Mesodermal cell (in vitro differentiated cells): ENCODE data around the gene COMTD1. TPM values are rescaled to one million over a fixed set of nuclear protein-coding genes. Genes with fewer than 3 reads are reported as not detected.

Source experiments
- H3K27ac ChIP-seq: 2 replicates; pipeline ENCODE4 v1.7.0; 2013; ENCODE audit warnings: mild to moderate bottlenecking, low read depth, low read length, moderate library complexity; ENCODE audit not compliant: severe bottlenecking
- H3K36me3 ChIP-seq: 2 replicates; pipeline ENCODE4 v1.7.1; 2013; ENCODE audit warnings: mild to moderate bottlenecking, low read length, moderate library complexity; ENCODE audit not compliant: control insufficient read depth, insufficient read depth
- H3K4me1 ChIP-seq: one replicate; pipeline ENCODE4 v1.7.1; 2013; ENCODE audit warnings: mild to moderate bottlenecking, low read length; ENCODE audit not compliant: insufficient read depth, control insufficient read depth, poor library complexity, severe bottlenecking
- H3K4me3 ChIP-seq: 2 replicates; pipeline ENCODE4 v1.7.0; 2013; ENCODE audit warnings: low read length, control low read depth, mild to moderate bottlenecking; ENCODE audit not compliant: insufficient read depth, poor library complexity, severe bottlenecking; ENCODE audit errors: extremely low read depth
- H3K9me3 ChIP-seq: 2 replicates; pipeline ENCODE4 v1.7.1; 2013; ENCODE audit warnings: mild to moderate bottlenecking, low read length, moderate library complexity; ENCODE audit not compliant: control insufficient read depth
- WGBS, 2 experiments: methylation state at CpG; one replicate each; pipeline ENCODE4 v1.1.5; 2013; ENCODE audit warnings: missing lambda C conversion rate in 2 of 2; ENCODE audit not compliant: insufficient coverage in 2 of 2; 5-methylcytosine and 5-hydroxymethylcytosine counted together
- polyA plus RNA-seq, 2 experiments: library from polyadenylated mRNA; stranded (reverse); fragments of 50-300 nt; gene quantifications; one replicate each; pipeline ENCODE4 v1.2.3, GENCODE V29; 2013

COMTD1 gene
- polyA plus RNA-seq (2013, experiment 1 of 2) = 6.7 TPM
- polyA plus RNA-seq (2013, experiment 2 of 2) = 5.2 TPM

GRCh38 chr10:75235375-75236177 is at the start of gene COMTD1:
Gene COMTD1, minus strand, starts transcription at chr10:75235957. Its CDS starts 29 bp downstream, at chr10:75235928.
- 1% methylated on average over 45 to 68 of the region's 76 CpGs for WGBS, 2 experiments
- peak within 1 kb of the TSS; percentile 51 for H3K4me3 ChIP-seq
- no peak within 1 kb of the TSS for H3K27ac ChIP-seq
- H3K4me1 ChIP-seq = no peaks in the 10 kb centered on the region
- H3K9me3 ChIP-seq = no peaks in the 10 kb centered on the region
- H3K36me3 ChIP-seq = peaks cover 26% of the 10 kb centered on the region

GRCh38 chr10:75283671-75284470 is 48.1 kb upstream of the COMTD1 start:
- no peaks in the 10 kb centered on the region for H3K9me3 ChIP-seq
- H3K4me3 ChIP-seq = peak overlapping the region; percentile 19
- 22 to 23% methylated on average over 6 to 7 of the region's 12 CpGs for WGBS, 2 experiments
- peak overlapping the region; percentile 88 for H3K27ac ChIP-seq
- no peaks in the 10 kb centered on the region for H3K36me3 ChIP-seq
- peaks cover 25% of the 10 kb centered on the region for H3K4me1 ChIP-seq

- H3K27ac ChIP-seq = peak overlapping the region; percentile 88
- 6 to 10% methylated on average over 8 of the region's 14 CpGs for WGBS, 2 experiments
- peak overlapping the region; percentile 19 for H3K4me3 ChIP-seq
- no peaks in the 10 kb centered on the region for H3K36me3 ChIP-seq
- peaks cover 25% of the 10 kb centered on the region for H3K4me1 ChIP-seq
- no peaks in the 10 kb centered on the region for H3K9me3 ChIP-seq
Measured at GRCh38 chr10:75283078-75283670, 47.4 kb upstream of the COMTD1 start.

- no CpG with 5 or more reads among the region's 2 CpGs for WGBS, 2 experiments
- Histone ChIP-seq H3K9me3 (no peaks in the 10 kb centered on the region), H3K4me1 (peaks cover 21% of the 10 kb centered on the region), H3K27ac (no peak overlapping the region), H3K36me3 (no peaks in the 10 kb centered on the region), H3K4me3 (no peak overlapping the region)
Measured at GRCh38 chr10:75281974-75282373, 46.2 kb upstream of the COMTD1 start.

DNA sequence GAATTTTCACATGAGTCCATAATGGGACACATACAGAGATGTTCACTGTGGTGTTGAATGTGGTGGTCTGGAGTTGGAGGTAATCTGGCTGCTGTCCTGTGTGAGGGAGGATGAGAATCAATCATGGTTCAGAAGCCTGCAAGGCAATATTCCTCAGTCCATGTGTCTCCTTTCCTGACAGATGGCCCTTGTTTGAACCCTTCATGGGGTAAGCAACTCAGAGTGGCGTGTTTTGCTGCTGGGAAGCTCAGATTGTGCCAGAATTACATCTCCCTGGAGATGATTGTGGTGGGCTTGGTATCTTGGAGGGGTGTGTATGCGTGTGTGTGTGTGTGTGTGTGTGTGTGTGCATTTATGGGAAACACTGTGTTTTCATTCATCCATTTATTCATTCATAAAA is 44.5 kb upstream of the COMTD1 start:
- WGBS, 2 experiments = 100% methylated on average over 1 of the region's 2 CpGs; no CpG with 5 or more reads in 1 of the 2 experiments
- Histone ChIP-seq H3K4me3 (no peak overlapping the region), H3K36me3 (no peaks in the 10 kb centered on the region), H3K4me1 (peaks cover 21% of the 10 kb centered on the region), H3K27ac (no peak overlapping the region), H3K9me3 (no peaks in the 10 kb centered on the region)

DNA sequence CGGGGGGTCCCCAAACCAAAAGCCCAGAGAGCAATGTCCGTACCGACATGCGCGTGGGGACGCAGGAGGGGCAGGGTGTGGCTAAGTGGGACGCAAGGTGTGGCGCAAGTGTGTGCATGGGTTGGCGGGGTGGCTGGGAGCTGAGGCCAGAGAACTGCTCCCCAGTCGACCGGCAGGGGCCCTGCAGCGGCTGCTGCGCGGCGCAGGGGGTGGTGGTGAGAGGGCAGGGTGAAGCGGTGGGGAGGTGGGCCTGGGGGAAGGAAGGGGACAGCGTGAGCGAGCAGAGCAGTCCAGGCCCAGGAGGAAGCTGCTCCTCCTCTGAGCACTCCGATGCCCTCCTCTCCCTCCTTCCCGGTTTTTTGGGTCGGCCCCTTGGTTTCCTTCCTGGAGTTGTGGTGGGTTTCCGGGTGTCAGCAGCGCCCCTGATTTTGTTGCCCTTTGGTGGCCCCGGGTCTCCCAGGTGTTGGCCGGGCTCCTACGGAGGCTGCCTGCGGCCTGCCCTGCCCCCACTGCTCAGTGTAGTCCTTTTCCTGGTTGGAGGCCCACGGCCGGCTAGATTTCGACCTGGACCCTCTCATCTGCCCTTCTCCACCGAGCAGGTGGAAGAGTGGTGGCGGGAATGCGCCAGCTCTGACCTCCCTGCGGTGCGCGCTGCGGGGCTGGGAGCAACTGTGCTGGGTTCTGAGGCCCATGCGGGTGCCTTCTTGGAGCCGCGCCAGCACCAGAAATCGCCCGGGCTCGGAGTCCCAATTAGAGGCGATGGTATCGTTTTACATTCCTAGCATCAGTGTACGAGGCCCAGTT is 40.5 kb upstream of the COMTD1 start:
- H3K36me3 ChIP-seq = no peaks in the 10 kb centered on the region
- 92 to 93% methylated on average over 38 to 39 of the region's 46 CpGs for WGBS, 2 experiments
- no peak overlapping the region for H3K27ac ChIP-seq
- H3K4me1 ChIP-seq = peaks cover 6% of the 10 kb centered on the region
- H3K4me3 ChIP-seq = no peak overlapping the region
- no peaks in the 10 kb centered on the region for H3K9me3 ChIP-seq

- peaks cover 3% of the 10 kb centered on the region for H3K4me1 ChIP-seq
- H3K9me3 ChIP-seq = no peaks in the 10 kb centered on the region
- 76 to 94% methylated on average over 3 of the region's 7 CpGs for WGBS, 2 experiments
- no peak overlapping the region for H3K4me3 ChIP-seq
- H3K27ac ChIP-seq = peak overlapping the region; percentile 41
- no peaks in the 10 kb centered on the region for H3K36me3 ChIP-seq
Measured at GRCh38 chr10:75272896-75273295, 37.1 kb upstream of the COMTD1 start.

DNA sequence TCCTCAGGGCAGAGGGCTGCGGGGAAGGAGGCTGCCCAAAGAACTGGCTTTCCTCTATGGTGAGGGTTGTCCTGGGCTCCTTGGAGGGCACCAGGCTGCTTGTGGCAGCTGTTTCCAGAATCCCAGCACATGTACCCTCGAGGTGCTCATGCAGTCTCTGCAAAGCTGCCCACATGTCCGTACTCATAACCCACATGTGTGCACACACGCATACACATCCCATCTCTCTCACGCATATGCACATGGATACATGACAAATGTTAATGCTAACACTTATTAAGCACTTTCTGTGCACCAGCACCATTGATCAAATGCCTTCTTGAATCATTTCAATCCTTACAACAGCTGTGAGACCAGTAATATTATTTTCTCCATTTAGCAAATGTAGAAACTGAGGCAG is 36.3 kb upstream of the COMTD1 start:
- H3K9me3 ChIP-seq = no peaks in the 10 kb centered on the region
- H3K4me3 ChIP-seq = no peak overlapping the region
- H3K36me3 ChIP-seq = no peaks in the 10 kb centered on the region
- 84 to 90% methylated on average over 4 to 5 of the region's 5 CpGs for WGBS, 2 experiments
- H3K27ac ChIP-seq = no peak overlapping the region
- H3K4me1 ChIP-seq = peaks cover 3% of the 10 kb centered on the region

DNA sequence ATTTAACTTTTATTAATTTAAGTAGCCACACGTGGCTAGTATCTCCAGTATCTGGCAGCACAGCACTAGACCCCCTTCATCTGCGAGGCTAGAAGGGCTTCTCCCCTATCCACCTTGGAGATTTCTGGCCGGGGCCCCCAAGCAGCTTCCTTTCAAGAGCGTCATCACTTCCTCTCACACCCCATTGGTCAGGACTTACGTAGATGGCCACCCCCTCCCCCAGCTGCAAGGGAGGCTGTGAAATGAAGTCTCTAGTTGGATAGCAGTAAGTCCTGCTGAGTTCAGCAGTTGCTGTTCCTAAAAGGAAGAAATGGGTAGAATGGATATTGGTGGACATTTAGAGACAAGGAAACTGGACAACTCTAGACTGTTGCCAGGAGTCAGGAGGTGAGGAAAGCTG is 33.8 kb upstream of the COMTD1 start:
- WGBS, 2 experiments = 90% methylated on average over 2 of the region's 5 CpGs; no CpG with 5 or more reads in 1 of the 2 experiments
- H3K27ac ChIP-seq = no peak overlapping the region
- H3K9me3 ChIP-seq = no peaks in the 10 kb centered on the region
- H3K36me3 ChIP-seq = no peaks in the 10 kb centered on the region
- peaks cover 3% of the 10 kb centered on the region for H3K4me1 ChIP-seq
- no peak overlapping the region for H3K4me3 ChIP-seq

GRCh38 chr10:75266945-75267344 is 31.2 kb upstream of the COMTD1 start:
- WGBS, 2 experiments = 80 to 100% methylated on average over 1 to 2 of the region's 5 CpGs
- Histone ChIP-seq H3K9me3 (no peaks in the 10 kb centered on the region), H3K4me1 (no peaks in the 10 kb centered on the region), H3K27ac (no peak overlapping the region), H3K4me3 (no peak overlapping the region), H3K36me3 (no peaks in the 10 kb centered on the region)
